SU-DHL-6 (cell line): ENCODE data around the gene TBC1D4.

Experiments used
- H2AFZ ChIP-seq: fragments of 200-600 bp; sonication (generic); 2 replicates; pipeline ENCODE4 v1.6.1; 2014; ENCODE audit warnings: low read depth, mild to moderate bottlenecking, moderate library complexity, mixed read lengths, antibody characterized with exemption, low read length; ENCODE audit not compliant: severe bottlenecking
- H3F3A ChIP-seq: fragments of 200-600 bp; shearing (Covaris generic); 2 replicates; pipeline ENCODE4 v1.6.0; 2016; ENCODE audit warnings: antibody characterized with exemption, mild to moderate bottlenecking; ENCODE audit not compliant: insufficient read depth
- H3K27ac ChIP-seq: fragments of 200-600 bp; sonication (generic); 2 replicates; pipeline ENCODE4 v1.5.1; 2016; ENCODE audit warnings: low read depth, mild to moderate bottlenecking, low read length, moderate library complexity, mixed read lengths
- H3K27me3 ChIP-seq: fragments of 200-600 bp; sonication (generic), shearing (Covaris generic); 2 replicates; pipeline ENCODE4 v1.6.0; 2014; ENCODE audit warnings: mild to moderate bottlenecking, low read length
- H3K36me3 ChIP-seq: fragments of 200-600 bp; sonication (generic); 2 replicates; pipeline ENCODE4 v1.6.1; 2014; ENCODE audit warnings: mild to moderate bottlenecking, low read length, mixed read lengths
- H3K4me2 ChIP-seq: fragments of 300-600, 200-600 bp; shearing (Covaris generic), sonication (generic); 2 replicates; pipeline ENCODE4 v1.6.0; 2014; ENCODE audit warnings: low read length, low read depth, mild to moderate bottlenecking; ENCODE audit not compliant: poor library complexity, severe bottlenecking
- H3K4me3 ChIP-seq: fragments of 200-600 bp; sonication (generic); 2 replicates; pipeline ENCODE4 v1.5.1; 2014; ENCODE audit warnings: antibody characterized with exemption, low read length, mild to moderate bottlenecking, mixed read lengths; ENCODE audit not compliant: insufficient read depth, poor library complexity, severe bottlenecking
- H3K79me2 ChIP-seq: fragments of 200-600 bp; sonication (generic); 2 replicates; pipeline ENCODE4 v1.6.1; 2014; ENCODE audit warnings: mild to moderate bottlenecking, low read length, moderate library complexity; ENCODE audit not compliant: insufficient read depth
- H3K9ac ChIP-seq: fragments of 200-600 bp; sonication (generic); 2 replicates; pipeline ENCODE4 v1.7.0; 2014; ENCODE audit warnings: mild to moderate bottlenecking, low read length
- H3K9me2 ChIP-seq: fragments of 200-600 bp; sonication (generic); replicated peaks from 2 replicates; pipeline ENCODE4 v1.6.1; 2014; ENCODE audit warnings: low read length; ENCODE audit not compliant: insufficient read depth
- H3K9me3 ChIP-seq: fragments of 200-600 bp; sonication (generic); 2 replicates; pipeline ENCODE4 v1.6.1; 2014; ENCODE audit warnings: low read length, mixed read lengths; ENCODE audit not compliant: insufficient read depth
- H4K20me1 ChIP-seq: fragments of 200-600 bp; sonication (generic); 2 replicates; pipeline ENCODE4 v1.6.1; 2014; ENCODE audit warnings: low read depth, mild to moderate bottlenecking, antibody characterized with exemption, low read length, moderate library complexity, mixed read lengths
- CTCF ChIP-seq: fragments of 200-600 bp; sonication (generic); IDR thresholded peaks from one replicate; pipeline ENCODE4 v1.5.1; 2017; ENCODE audit warnings: antibody characterized with exemption, mild to moderate bottlenecking, low read length, moderate library complexity; ENCODE audit not compliant: insufficient read depth, poor library complexity, severe bottlenecking
- EZH2phosphoT487 ChIP-seq: fragments of 200-600 bp; sonication (generic), shearing (Covaris generic); conservative IDR thresholded peaks from 2 replicates; pipeline ENCODE4 v1.6.1; 2018; ENCODE audit warnings: mild to moderate bottlenecking, antibody characterized with exemption, low read length, moderate library complexity, mixed read lengths

Gene TBC1D4

GRCh38 chr13:75383064-75383715, 98.8 kb downstream of the TBC1D4 start:
- Histone ChIP-seq H3K9me2 (no peaks in the 10 kb centered on the region), H3F3A (no peaks in the 10 kb centered on the region), H3K79me2 (no peaks in the 10 kb centered on the region), H4K20me1 (no peaks in the 10 kb centered on the region; the same call in 1 of the 2 replicates), H3K9me3 (no peaks in the 10 kb centered on the region), H3K36me3 (no peaks in the 10 kb centered on the region), H3K27me3 (no peaks in the 10 kb centered on the region), H3K4me2 (no peak overlapping the region), H3K9ac (no peak overlapping the region), H2AFZ (no peak overlapping the region), H3K27ac (no peak overlapping the region), H3K4me3 (no peak overlapping the region)
- no peak for TF ChIP-seq EZH2phosphoT487
- TF ChIP-seq CTCF = no peak

- Histone ChIP-seq H3K79me2 (no peaks in the 10 kb centered on the region), H2AFZ (no peak overlapping the region), H3F3A (no peaks in the 10 kb centered on the region), H3K4me3 (no peak overlapping the region), H3K27ac (no peak overlapping the region), H3K36me3 (no peaks in the 10 kb centered on the region), H3K9me3 (no peaks in the 10 kb centered on the region), H3K9me2 (no peaks in the 10 kb centered on the region), H4K20me1 (no peaks in the 10 kb centered on the region; the same call in 1 of the 2 replicates), H3K4me2 (no peak overlapping the region), H3K27me3 (no peaks in the 10 kb centered on the region), H3K9ac (no peak overlapping the region)
- TF ChIP-seq EZH2phosphoT487 (no peak), CTCF (no peak)
These were observed 103.7 kb downstream of the TBC1D4 start for GRCh38 chr13:75378301-75378700.

GRCh38 chr13:75376792-75377402, 105.1 kb downstream of the TBC1D4 start:
- no peaks in the 10 kb centered on the region for H3K27me3 ChIP-seq
- H3F3A ChIP-seq = no peaks in the 10 kb centered on the region
- H3K4me3 ChIP-seq = no peak overlapping the region
- no peaks in the 10 kb centered on the region for H3K79me2 ChIP-seq
- H2AFZ ChIP-seq = no peak overlapping the region
- H3K9me3 ChIP-seq = no peaks in the 10 kb centered on the region
- TF ChIP-seq CTCF (no peak), EZH2phosphoT487 (no peak)
- no peak overlapping the region for H3K27ac ChIP-seq
- no peaks in the 10 kb centered on the region; the same call in 1 of the 2 replicates for H4K20me1 ChIP-seq
- no peaks in the 10 kb centered on the region for H3K9me2 ChIP-seq
- H3K9ac ChIP-seq = no peak overlapping the region
- H3K4me2 ChIP-seq = no peak overlapping the region
- H3K36me3 ChIP-seq = no peaks in the 10 kb centered on the region
